HepG2 (cell line): Measurements from ENCODE around the gene COPA. TPM values are rescaled to one million over a fixed set of nuclear protein-coding genes. Genes with fewer than 3 reads are reported as not detected.

ENCODE experiments used
- ATAC-seq: fragments of 200-7000 bp; cut with Tn5 transposase; 3 replicates; pipeline ENCODE4 v1.9.1; 2020; ENCODE audit warnings: mild to moderate bottlenecking, moderate library complexity
- BruUV-seq: library from RNA; stranded (reverse); fragments of 400-500 nt; replicated peaks from 2 replicates; lab custom pipeline; 2021; lab: Mats Ljungman, UMichigan
- CTCF ChIA-PET: fragments of 300-600 bp; formaldehyde crosslinking; extraction: SDS; loops from one replicate; lab custom pipeline; 2021; ENCODE audit warnings: low total read pairs, inconsistent platforms, low intra/inter-chr PET ratio; lab: Yijun Ruan, JAX
- POLR2A ChIA-PET: fragments of 350-600 bp; sonication (Branson Sonifier 250); formaldehyde crosslinking; loops from one replicate; lab custom pipeline; 2020; ENCODE audit warnings: antibody characterized with exemption, inconsistent platforms; lab: Yijun Ruan, JAX
- DNase-seq: peaks from one replicate; pipeline ENCODE4 v3.0.0-alpha.2; 2015; ENCODE audit warnings: low spot score
- FAIRE-seq: peaks from 3 replicates; lab custom pipeline; 2011; peaks lifted over from hg19 to GRCh38; lab: Jason Lieb, UNC
- H2AFZ ChIP-seq: one replicate; pipeline ENCODE4 v1.6.1; 2011; ENCODE audit warnings: low read length, inconsistent platforms
- H3K27ac ChIP-seq: fragments of 300-600 bp; 3 replicates; pipeline ENCODE4 v1.8.0; 2011; ENCODE audit warnings: mixed run types, mild to moderate bottlenecking, mixed read lengths, low read length, inconsistent platforms; ENCODE audit not compliant: insufficient read depth; ENCODE audit errors: extremely low read length
- H3K27me3 ChIP-seq, 2 experiments: fragments of 200-600 bp in 1 of 2; 2 replicates in 1 of 2; 3 replicates in 1 of 2; pipeline versions ENCODE4 v1.6.0 to v1.8.0; 2011; ENCODE audit warnings: low read length in 2 of 2, mild to moderate bottlenecking in 2 of 2, moderate library complexity in 2 of 2, inconsistent platforms in 1 of 2; ENCODE audit not compliant: insufficient read depth in 2 of 2, control insufficient read depth in 1 of 2
- H3K36me3 ChIP-seq, 2 experiments: fragments of 200-600 bp in 1 of 2; replicated peaks in 1 of 2; 2 replicates in 1 of 2; 3 replicates in 1 of 2; pipeline versions ENCODE4 v1.5.1 to v1.8.0; 2011; ENCODE audit warnings: low read length in 2 of 2, inconsistent platforms in 1 of 2; ENCODE audit not compliant: insufficient read depth in 2 of 2, control insufficient read depth in 1 of 2
- H3K4me1 ChIP-seq: 2 replicates; pipeline ENCODE4 v1.5.1; 2012; ENCODE audit warnings: low read length, inconsistent platforms; ENCODE audit not compliant: insufficient read depth
- H3K4me2 ChIP-seq: 2 replicates; pipeline ENCODE4 v1.6.0; 2011; ENCODE audit warnings: low read depth, low read length, inconsistent platforms
- H3K4me3 ChIP-seq, 3 experiments: fragments of 200-600 bp in 1 of 3; sonication (generic), shearing (Covaris generic) in 1 of 3; replicated peaks in 1 of 3; 2 replicates each; pipeline ENCODE4 v1.5.1; 2011 to 2016; ENCODE audit warnings: low read length in 3 of 3, inconsistent platforms in 2 of 3, low read depth in 2 of 3, mild to moderate bottlenecking in 2 of 3, control low read depth in 1 of 3, mixed read lengths in 1 of 3; ENCODE audit not compliant: insufficient read depth in 1 of 3
- H3K79me2 ChIP-seq: one replicate; pipeline ENCODE4 v1.6.1; 2011; ENCODE audit warnings: low read length, inconsistent platforms; ENCODE audit not compliant: insufficient read depth
- H3K9ac ChIP-seq: 2 replicates; pipeline ENCODE4 v1.6.0; 2011; ENCODE audit warnings: mild to moderate bottlenecking, low read depth, low read length, inconsistent platforms; ENCODE audit not compliant: insufficient read depth
- H3K9me3 ChIP-seq: 2 replicates; pipeline ENCODE4 v1.5.1; 2012; ENCODE audit warnings: mild to moderate bottlenecking, low read length
- H4K20me1 ChIP-seq: 2 replicates; pipeline ENCODE4 v1.6.0; 2011; ENCODE audit warnings: inconsistent platforms, mild to moderate bottlenecking, low read length, moderate library complexity; ENCODE audit not compliant: insufficient read depth
- BCL3 ChIP-seq: sonication (generic); formaldehyde crosslinking; IDR thresholded peaks from 2 replicates; pipeline ENCODE4 v1.5.1; 2020; ENCODE audit warnings: mild to moderate bottlenecking, missing genetic modification reagents, moderate library complexity
- BCL6 ChIP-seq: IDR thresholded peaks from 2 replicates; pipeline ENCODE4 v1.6.1; 2016; ENCODE audit warnings: missing genetic modification reagents, missing compliant biosample characterization
- BORCS8-MEF2B ChIP-seq: sonication (generic); formaldehyde crosslinking; IDR thresholded peaks from 2 replicates; pipeline ENCODE4 v1.8.0; 2022; ENCODE audit warnings: mild to moderate bottlenecking, missing genetic modification reagents
- CCAR2 ChIP-seq: fragments of 200-400 bp; formaldehyde crosslinking; optimal IDR thresholded peaks from 2 replicates; pipeline ENCODE3; 2018; ENCODE audit warnings: low read depth, mild to moderate bottlenecking, low read length, moderate library complexity
- FOSL2 ChIP-seq: sonication (generic); formaldehyde crosslinking; IDR thresholded peaks from 2 replicates; pipeline ENCODE4 v1.4.0; 2020; ENCODE audit warnings: missing genetic modification reagents
- MEIS2 ChIP-seq: sonication (generic); formaldehyde crosslinking; IDR thresholded peaks from 2 replicates; pipeline ENCODE4 v1.9.0; 2021; ENCODE audit warnings: mild to moderate bottlenecking, missing genetic modification reagents
- NCOA5 ChIP-seq: sonication (generic); formaldehyde crosslinking; IDR thresholded peaks from 2 replicates; pipeline ENCODE4 v1.4.0; 2020; ENCODE audit warnings: missing genetic modification reagents
- NCOR1 ChIP-seq: fragments of 200-600 bp; sonication (generic); IDR thresholded peaks from 2 replicates; pipeline ENCODE4 v1.7.0; 2017; ENCODE audit warnings: antibody characterized with exemption, low read length, borderline replicate concordance
- PHF8 ChIP-seq: sonication (generic); formaldehyde crosslinking; IDR thresholded peaks from 2 replicates; pipeline ENCODE4 v1.5.0; 2020; ENCODE audit warnings: missing genetic modification reagents
- POLR2A ChIP-seq, 2 experiments: IDR thresholded peaks; 2 replicates each; pipeline ENCODE4 v1.6.1; 2011; ENCODE audit warnings: low read depth in 2 of 2, low read length in 2 of 2, mild to moderate bottlenecking in 1 of 2, moderate library complexity in 1 of 2; ENCODE audit not compliant: insufficient read depth in 1 of 2
- ZNF274 ChIP-seq: sonication (generic); formaldehyde crosslinking; IDR thresholded peaks from 2 replicates; pipeline ENCODE4 v1.5.1; 2020; ENCODE audit warnings: mild to moderate bottlenecking, missing genetic modification reagents
- ZNF282 ChIP-seq: fragments of 450-650 bp; IDR thresholded peaks from 2 replicates; pipeline ENCODE4 v1.6.1; 2018; ENCODE audit not compliant: partially characterized antibody
- ZNF367 ChIP-seq: sonication (generic); formaldehyde crosslinking; IDR thresholded peaks from 2 replicates; pipeline ENCODE4 v1.4.0; 2020; ENCODE audit warnings: missing genetic modification reagents, borderline replicate concordance
- ZNF607 ChIP-seq: sonication (generic); formaldehyde crosslinking; IDR thresholded peaks from 2 replicates; pipeline ENCODE4 v1.5.1; 2020; ENCODE audit warnings: missing genetic modification reagents, mild to moderate bottlenecking, borderline replicate concordance
- ZNF709 ChIP-seq: sonication (generic); formaldehyde crosslinking; IDR thresholded peaks from 2 replicates; pipeline ENCODE4 v1.5.0; 2020; ENCODE audit warnings: mild to moderate bottlenecking, missing genetic modification reagents
- in situ Hi-C: cut with HindIII; loops from 2 replicates; pipeline ENCODE4 v1.10.0; 2017; ENCODE audit warnings: low pct_unique_long_range_greater_than_20kb; ENCODE audit not compliant: extremely low pct_ligation_motif_present
- intact Hi-C: fragments of 100-400 bp; cut with micrococcal nuclease; formaldehyde crosslinking; loops from one replicate; pipeline ENCODE4 v1.10.0; 2022; ENCODE audit not compliant: unreplicated experiment
- polyA plus RNA-seq, 8 experiments: library from polyadenylated mRNA; depleted of rRNA in 3 of 8; stranded (reverse) in 7 of 8; unstranded in 1 of 8; fragments of >200 nt; fragmentation: Illumina TruSeq in 4 of 8; extraction: Trizol in 4 of 8; gene quantifications; 2 replicates each; pipeline versions ENCODE4 v1.2.1 to v1.2.3, GENCODE V29; 2011 to 2016; ENCODE audit warnings: low read depth in 4 of 8, missing spikeins in 1 of 8, mixed read lengths in 1 of 8; ENCODE audit not compliant: insufficient read depth in 1 of 8
- total RNA-seq, 5 experiments: library from RNA; depleted of rRNA; stranded (reverse); fragments of >200 nt; fragmentation: Illumina TruSeq; extraction: Trizol; gene quantifications; 2 replicates each; pipeline ENCODE4 v1.2.3, GENCODE V29; 2016; ENCODE audit warnings: low read depth in 1 of 5
- TF ChIP-seq, protein P1 (sequence below): sonication (generic); formaldehyde crosslinking; IDR thresholded peaks from 2 replicates; pipeline ENCODE4 v1.4.0; 2020; ENCODE audit warnings: mild to moderate bottlenecking, missing genetic modification reagents
- TF ChIP-seq, protein P2 (sequence below): sonication (generic); formaldehyde crosslinking; IDR thresholded peaks from 2 replicates; pipeline ENCODE4 v1.4.0; 2020; ENCODE audit warnings: missing genetic modification reagents, borderline replicate concordance
- TF ChIP-seq, protein P3 (sequence below): sonication (generic); formaldehyde crosslinking; IDR thresholded peaks from 2 replicates; pipeline ENCODE4 v1.5.1; 2020; ENCODE audit warnings: missing genetic modification reagents, mild to moderate bottlenecking, borderline replicate concordance

COPA gene
- total and polyA plus RNA-seq, 2 of the 13 experiments (the other 11 are each of a cell fraction or from before 2014, with no cell fraction given) = 160 to 197 TPM

GRCh38 chr1:160371756-160372155 lies 28.7 kb upstream of the COPA start (continued):
- TF ChIP-seq NCOR1 = no peak
- TF ChIP-seq, protein P1, sequence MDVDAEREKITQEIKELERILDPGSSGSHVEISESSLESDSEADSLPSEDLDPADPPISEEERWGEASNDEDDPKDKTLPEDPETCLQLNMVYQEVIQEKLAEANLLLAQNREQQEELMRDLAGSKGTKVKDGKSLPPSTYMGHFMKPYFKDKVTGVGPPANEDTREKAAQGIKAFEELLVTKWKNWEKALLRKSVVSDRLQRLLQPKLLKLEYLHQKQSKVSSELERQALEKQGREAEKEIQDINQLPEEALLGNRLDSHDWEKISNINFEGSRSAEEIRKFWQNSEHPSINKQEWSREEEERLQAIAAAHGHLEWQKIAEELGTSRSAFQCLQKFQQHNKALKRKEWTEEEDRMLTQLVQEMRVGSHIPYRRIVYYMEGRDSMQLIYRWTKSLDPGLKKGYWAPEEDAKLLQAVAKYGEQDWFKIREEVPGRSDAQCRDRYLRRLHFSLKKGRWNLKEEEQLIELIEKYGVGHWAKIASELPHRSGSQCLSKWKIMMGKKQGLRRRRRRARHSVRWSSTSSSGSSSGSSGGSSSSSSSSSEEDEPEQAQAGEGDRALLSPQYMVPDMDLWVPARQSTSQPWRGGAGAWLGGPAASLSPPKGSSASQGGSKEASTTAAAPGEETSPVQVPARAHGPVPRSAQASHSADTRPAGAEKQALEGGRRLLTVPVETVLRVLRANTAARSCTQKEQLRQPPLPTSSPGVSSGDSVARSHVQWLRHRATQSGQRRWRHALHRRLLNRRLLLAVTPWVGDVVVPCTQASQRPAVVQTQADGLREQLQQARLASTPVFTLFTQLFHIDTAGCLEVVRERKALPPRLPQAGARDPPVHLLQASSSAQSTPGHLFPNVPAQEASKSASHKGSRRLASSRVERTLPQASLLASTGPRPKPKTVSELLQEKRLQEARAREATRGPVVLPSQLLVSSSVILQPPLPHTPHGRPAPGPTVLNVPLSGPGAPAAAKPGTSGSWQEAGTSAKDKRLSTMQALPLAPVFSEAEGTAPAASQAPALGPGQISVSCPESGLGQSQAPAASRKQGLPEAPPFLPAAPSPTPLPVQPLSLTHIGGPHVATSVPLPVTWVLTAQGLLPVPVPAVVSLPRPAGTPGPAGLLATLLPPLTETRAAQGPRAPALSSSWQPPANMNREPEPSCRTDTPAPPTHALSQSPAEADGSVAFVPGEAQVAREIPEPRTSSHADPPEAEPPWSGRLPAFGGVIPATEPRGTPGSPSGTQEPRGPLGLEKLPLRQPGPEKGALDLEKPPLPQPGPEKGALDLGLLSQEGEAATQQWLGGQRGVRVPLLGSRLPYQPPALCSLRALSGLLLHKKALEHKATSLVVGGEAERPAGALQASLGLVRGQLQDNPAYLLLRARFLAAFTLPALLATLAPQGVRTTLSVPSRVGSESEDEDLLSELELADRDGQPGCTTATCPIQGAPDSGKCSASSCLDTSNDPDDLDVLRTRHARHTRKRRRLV = no peak
- TF ChIP-seq PHF8 = no peak
- no peak for TF ChIP-seq ZNF282
- no peak for TF ChIP-seq ZNF607 (CRISPR knock-in tag)
- TF ChIP-seq NCOA5 = no peak
- no peak for TF ChIP-seq BORCS8-MEF2B (CRISPR knock-in tag)
- no peak for TF ChIP-seq ZNF274 (CRISPR knock-in tag)

DNA sequence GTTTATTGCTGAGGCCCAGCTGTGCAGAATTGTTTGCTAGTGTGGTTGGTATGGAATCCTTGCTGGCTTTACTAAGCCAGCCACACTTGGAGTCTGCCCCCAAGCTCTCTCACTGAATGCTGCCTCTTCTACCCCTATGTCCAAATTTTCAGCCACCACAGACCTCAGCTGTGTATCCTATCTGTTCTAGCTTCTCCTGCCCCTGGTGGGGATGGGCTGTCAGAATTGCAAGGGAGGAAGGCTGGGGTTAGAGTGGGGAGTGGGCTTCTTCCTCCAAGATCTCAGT lies 28.2 kb upstream of the COPA start:
- no peaks in the 10 kb centered on the region; a peak in 2 of 5 replicates for H3K27me3 ChIP-seq
- no peak overlapping the region for H3K4me2 ChIP-seq
- no peaks in the 10 kb centered on the region for H4K20me1 ChIP-seq
- no peaks in the 10 kb centered on the region for H3K9me3 ChIP-seq
- H2AFZ ChIP-seq = no peak overlapping the region
- H3K4me1 ChIP-seq = peaks cover 15% of the 10 kb centered on the region
- ATAC-seq (no peak), FAIRE-seq (no peak), DNase-seq (no peak)
- BruUV-seq = no TSS peak
- in situ Hi-C loops (no loop called here), intact Hi-C loops (loop anchor here (10.0 kb wide), 1 partner anchor 176 kb away; the partner anchor contains the start of gene CASQ1)
- H3K36me3 ChIP-seq = no peaks in the 10 kb centered on the region
- H3K27ac ChIP-seq = no peak overlapping the region
- no peak overlapping the region for H3K4me3 ChIP-seq
- H3K9ac ChIP-seq = no peak overlapping the region
- no peaks in the 10 kb centered on the region for H3K79me2 ChIP-seq
- POLR2A ChIA-PET = interaction anchor here (1.1 kb wide), 1 partner anchor 13 kb away, joined by 4 read pairs; no protein-coding TSS in a partner anchor
- TF ChIP-seq, protein P2, sequence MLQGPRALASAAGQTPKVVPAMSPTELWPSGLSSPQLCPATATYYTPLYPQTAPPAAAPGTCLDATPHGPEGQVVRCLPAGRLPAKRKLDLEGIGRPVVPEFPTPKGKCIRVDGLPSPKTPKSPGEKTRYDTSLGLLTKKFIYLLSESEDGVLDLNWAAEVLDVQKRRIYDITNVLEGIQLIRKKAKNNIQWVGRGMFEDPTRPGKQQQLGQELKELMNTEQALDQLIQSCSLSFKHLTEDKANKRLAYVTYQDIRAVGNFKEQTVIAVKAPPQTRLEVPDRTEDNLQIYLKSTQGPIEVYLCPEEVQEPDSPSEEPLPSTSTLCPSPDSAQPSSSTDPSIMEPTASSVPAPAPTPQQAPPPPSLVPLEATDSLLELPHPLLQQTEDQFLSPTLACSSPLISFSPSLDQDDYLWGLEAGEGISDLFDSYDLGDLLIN (CRISPR knock-in tag) = no peak
- no peak for TF ChIP-seq CCAR2
- TF ChIP-seq POLR2A (IDR thresholded peaks at IDR 0.05; ENCODE audit: insufficient read depth in 1 of 2, low read depth in 2 of 2, low read length in 2 of 2) = no peak
- no peak for TF ChIP-seq ZNF709 (CRISPR knock-in tag)
- TF ChIP-seq BCL6 (CRISPR knock-in tag) = no peak
- no peak for TF ChIP-seq FOSL2 (CRISPR knock-in tag)
- TF ChIP-seq, protein P3, sequence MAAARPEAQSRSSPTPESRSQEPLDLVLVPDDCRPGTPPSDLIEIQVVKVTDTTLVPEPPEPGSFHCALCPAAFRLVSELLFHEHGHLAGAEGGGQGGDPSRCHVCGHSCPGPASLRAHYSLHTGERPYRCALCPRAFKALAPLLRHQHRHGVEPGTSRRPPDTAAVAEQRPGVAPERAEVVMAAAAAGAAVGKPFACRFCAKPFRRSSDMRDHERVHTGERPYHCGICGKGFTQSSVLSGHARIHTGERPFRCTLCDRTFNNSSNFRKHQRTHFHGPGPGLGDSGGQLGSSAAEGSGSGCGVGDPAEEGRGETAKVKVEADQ (CRISPR knock-in tag) = no peak
- TF ChIP-seq BCL3 (CRISPR knock-in tag) = no peak
- no peak for TF ChIP-seq MEIS2 (CRISPR knock-in tag)
- no peak for TF ChIP-seq ZNF367 (CRISPR knock-in tag)
- CTCF ChIA-PET = no interaction called here
